Smooth muscle cell (in vitro differentiated cells): ENCODE data around the gene CD38. TPM values are rescaled to one million over a fixed set of nuclear protein-coding genes. Genes with fewer than 3 reads are reported as not detected.
"Not testable (repeated sequence)": the region's sequence is repeated elsewhere in the genome, so short reads cannot be mapped to it uniquely, and the experiment has no call there.

ENCODE experiments used
- DNase-seq: peaks from one replicate; lab custom pipeline; 2025; ENCODE audit not compliant: unreplicated experiment; lab: John Stamatoyannopoulos, UW
- H2AFZ ChIP-seq: fragments of 200-600 bp; sonication (generic); 2 replicates; pipeline ENCODE4 v1.6.0; 2016; ENCODE audit warnings: antibody characterized with exemption, low read depth, mild to moderate bottlenecking
- H3F3A ChIP-seq: fragments of 200-600 bp; sonication (generic); 2 replicates; pipeline ENCODE4 v1.6.0; 2017; ENCODE audit warnings: antibody characterized with exemption, low read depth
- H3K27ac ChIP-seq: fragments of 200-600 bp; sonication (generic); 2 replicates; pipeline ENCODE4 v1.5.1; 2016; ENCODE audit warnings: low read depth, mild to moderate bottlenecking
- H3K27me3 ChIP-seq: fragments of 200-600 bp; sonication (generic); 2 replicates; pipeline ENCODE4 v1.6.1; 2016; ENCODE audit warnings: low read depth, mild to moderate bottlenecking
- H3K36me3 ChIP-seq: fragments of 200-600 bp; sonication (generic); 2 replicates; pipeline ENCODE4 v1.5.1; 2016; ENCODE audit warnings: low read depth
- H3K4me1 ChIP-seq: fragments of 200-600 bp; sonication (generic); 2 replicates; pipeline ENCODE4 v1.5.1; 2016; ENCODE audit warnings: low read depth
- H3K4me2 ChIP-seq: fragments of 200-600 bp; sonication (generic); 2 replicates; pipeline ENCODE4 v1.6.0; 2016; ENCODE audit warnings: mild to moderate bottlenecking
- H3K4me3 ChIP-seq: fragments of 200-600 bp; sonication (generic); 2 replicates; pipeline ENCODE4 v1.5.1; 2016; ENCODE audit warnings: mild to moderate bottlenecking
- H3K79me2 ChIP-seq: fragments of 200-600 bp; sonication (generic); 2 replicates; pipeline ENCODE4 v1.6.0; 2016; ENCODE audit warnings: low read depth, mild to moderate bottlenecking
- H3K9ac ChIP-seq: fragments of 200-600 bp; sonication (generic); 2 replicates; pipeline ENCODE4 v1.6.0; 2016; ENCODE audit warnings: low read depth
- H3K9me3 ChIP-seq: fragments of 200-600 bp; sonication (generic); replicated peaks from 2 replicates; pipeline ENCODE4 v1.5.1; 2016; ENCODE audit warnings: low read depth
- H4K20me1 ChIP-seq: fragments of 200-600 bp; sonication (generic); 2 replicates; pipeline ENCODE4 v1.6.0; 2016; ENCODE audit warnings: low read depth
- WGBS: methylation state at CpG from one replicate; pipeline ENCODE4 v1.1.7; 2016; ENCODE audit warnings: low lambda C conversion rate; 5-methylcytosine and 5-hydroxymethylcytosine counted together
- polyA plus RNA-seq: library from polyadenylated mRNA; unstranded; fragments of >200 nt; fragmentation: Nextera tagmentation; extraction: Ambion mirVana; gene quantifications from 2 replicates; pipeline ENCODE4 v1.2.1, GENCODE V29; 2016
- total RNA-seq: library from RNA; depleted of rRNA; stranded (reverse); fragments of >200 nt; gene quantifications from 2 replicates; pipeline ENCODE4 v1.2.3, GENCODE V29; 2014
- TF ChIP-seq, protein P1 (sequence below): fragments of 200-600 bp; sonication (generic); IDR thresholded peaks from 2 replicates; pipeline ENCODE4 v1.5.1; 2017; ENCODE audit warnings: borderline replicate concordance, mild to moderate bottlenecking, antibody characterized with exemption; ENCODE audit not compliant: insufficient read depth, poor library complexity, severe bottlenecking

The CD38 gene
- total and polyA plus RNA-seq, 2 experiments from 2014 or later: not detected

- Histone ChIP-seq H3K9me3 (no peaks in the 10 kb centered on the region), H3K79me2 (no peaks in the 10 kb centered on the region), H4K20me1 (no peaks in the 10 kb centered on the region), H3K9ac (no peak overlapping the region), H3K4me1 (no peaks in the 10 kb centered on the region), H3K27me3 (no peaks in the 10 kb centered on the region), H3K4me3 (no peak overlapping the region), H3F3A (no peaks in the 10 kb centered on the region), H3K27ac (no peak overlapping the region), H3K36me3 (no peaks in the 10 kb centered on the region), H2AFZ (no peak overlapping the region), H3K4me2 (no peak overlapping the region)
- DNase-seq: no peak
- TF ChIP-seq, protein P1, sequence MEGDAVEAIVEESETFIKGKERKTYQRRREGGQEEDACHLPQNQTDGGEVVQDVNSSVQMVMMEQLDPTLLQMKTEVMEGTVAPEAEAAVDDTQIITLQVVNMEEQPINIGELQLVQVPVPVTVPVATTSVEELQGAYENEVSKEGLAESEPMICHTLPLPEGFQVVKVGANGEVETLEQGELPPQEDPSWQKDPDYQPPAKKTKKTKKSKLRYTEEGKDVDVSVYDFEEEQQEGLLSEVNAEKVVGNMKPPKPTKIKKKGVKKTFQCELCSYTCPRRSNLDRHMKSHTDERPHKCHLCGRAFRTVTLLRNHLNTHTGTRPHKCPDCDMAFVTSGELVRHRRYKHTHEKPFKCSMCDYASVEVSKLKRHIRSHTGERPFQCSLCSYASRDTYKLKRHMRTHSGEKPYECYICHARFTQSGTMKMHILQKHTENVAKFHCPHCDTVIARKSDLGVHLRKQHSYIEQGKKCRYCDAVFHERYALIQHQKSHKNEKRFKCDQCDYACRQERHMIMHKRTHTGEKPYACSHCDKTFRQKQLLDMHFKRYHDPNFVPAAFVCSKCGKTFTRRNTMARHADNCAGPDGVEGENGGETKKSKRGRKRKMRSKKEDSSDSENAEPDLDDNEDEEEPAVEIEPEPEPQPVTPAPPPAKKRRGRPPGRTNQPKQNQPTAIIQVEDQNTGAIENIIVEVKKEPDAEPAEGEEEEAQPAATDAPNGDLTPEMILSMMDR: no peak
Measured at GRCh38 chr4:15836362-15836761, 58.2 kb downstream of the CD38 start.

DNA sequence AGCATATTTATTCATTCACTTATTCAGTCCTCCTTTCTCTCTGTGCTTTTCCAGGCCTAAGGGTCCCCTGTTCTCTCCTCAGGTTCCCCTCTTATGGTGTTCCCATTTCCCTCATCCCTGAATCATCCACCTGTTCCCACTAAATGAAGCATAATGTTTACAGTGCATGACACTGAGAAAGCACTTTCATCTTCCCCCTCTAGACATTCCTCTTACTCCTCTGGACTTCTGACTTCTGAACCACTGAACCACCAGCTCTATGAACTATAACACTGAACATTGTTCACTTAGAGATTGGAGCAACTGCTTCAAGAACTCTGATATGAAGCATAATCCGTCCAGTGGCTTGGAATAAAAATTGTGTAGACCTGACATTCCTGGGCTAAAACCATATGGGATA lies 59.5 kb downstream of the CD38 start:
- Histone ChIP-seq H3K27ac (no peak overlapping the region), H3K27me3 (no peaks in the 10 kb centered on the region), H3K4me2 (no peak overlapping the region), H3K9ac (no peak overlapping the region), H3F3A (no peaks in the 10 kb centered on the region), H2AFZ (no peak overlapping the region), H3K79me2 (no peaks in the 10 kb centered on the region), H3K4me3 (no peak overlapping the region), H3K4me1 (no peaks in the 10 kb centered on the region), H3K36me3 (no peaks in the 10 kb centered on the region), H4K20me1 (no peaks in the 10 kb centered on the region), H3K9me3 (no peaks in the 10 kb centered on the region)
- WGBS: 97% methylated on average over 1 of the region's 1 CpG
- DNase-seq: no peak
- TF ChIP-seq, protein P1: no peak

DNA sequence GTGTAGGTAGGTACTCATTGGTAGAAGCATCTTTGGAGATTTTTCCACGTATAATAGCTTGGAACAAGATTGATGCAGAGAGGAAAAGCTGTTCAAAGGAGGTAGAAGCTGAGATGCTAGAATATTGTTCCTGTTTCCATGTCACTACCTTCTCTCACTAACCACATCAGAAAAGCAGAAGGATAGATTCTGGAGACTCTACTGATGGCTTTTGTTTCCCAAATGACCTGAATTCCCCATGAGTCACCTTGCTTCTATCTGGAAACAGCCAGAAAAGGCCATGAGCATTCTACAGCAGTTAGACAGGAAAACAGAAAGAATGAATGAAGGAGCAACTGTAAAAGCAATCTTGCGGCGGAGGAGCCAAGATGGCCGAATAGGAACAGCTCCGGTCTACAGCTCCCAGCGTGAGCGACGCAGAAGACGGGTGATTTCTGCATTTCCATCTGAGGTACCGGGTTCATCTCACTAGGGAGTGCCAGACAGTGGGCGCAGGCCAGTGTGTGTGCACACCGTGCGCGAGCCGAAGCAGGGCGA lies 63.1 kb downstream of the CD38 start:
- not testable (repeated sequence) for H2AFZ ChIP-seq

DNA sequence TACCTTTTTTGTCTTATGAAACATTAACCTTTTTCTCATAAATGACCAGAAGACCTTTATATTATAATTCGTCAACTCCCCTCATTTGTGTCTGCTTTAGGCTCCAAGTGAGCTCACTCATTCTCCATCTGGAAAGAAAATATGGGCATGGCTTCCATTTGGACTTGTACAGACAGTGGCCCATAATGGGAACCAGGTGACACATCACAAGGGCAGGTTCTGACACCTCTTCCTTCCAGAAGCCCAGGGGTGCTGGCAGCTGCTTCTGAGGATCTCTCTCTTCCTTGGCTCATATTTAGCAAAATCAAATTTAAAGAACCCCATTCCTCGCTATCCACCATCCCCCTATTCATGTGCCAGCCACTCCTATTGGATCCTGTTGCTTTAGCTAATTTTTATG lies 69.6 kb downstream of the CD38 start:
- no peak overlapping the region for H3K27ac ChIP-seq
- no peaks in the 10 kb centered on the region for H4K20me1 ChIP-seq
- no peak overlapping the region for H3K4me2 ChIP-seq
- no peaks in the 10 kb centered on the region for H3K9me3 ChIP-seq
- H3K27me3 ChIP-seq: no peaks in the 10 kb centered on the region
- H3K9ac ChIP-seq: no peak overlapping the region
- no peaks in the 10 kb centered on the region for H3K4me1 ChIP-seq
- no peak overlapping the region for H2AFZ ChIP-seq
- no peak for DNase-seq
- H3K79me2 ChIP-seq: no peaks in the 10 kb centered on the region
- no peaks in the 10 kb centered on the region for H3F3A ChIP-seq
- WGBS: 88% methylated on average over 2 of the region's 2 CpGs
- TF ChIP-seq, protein P1: no peak
- H3K4me3 ChIP-seq: no peak overlapping the region
- no peaks in the 10 kb centered on the region for H3K36me3 ChIP-seq

More for the DNA sequence above, 63.1 kb downstream of the CD38 start:
- H3K4me3 ChIP-seq, H3K27me3 ChIP-seq, H3K9ac ChIP-seq, H3K36me3 ChIP-seq, H3K27ac ChIP-seq, DNase-seq, H3F3A ChIP-seq, H3K4me1 ChIP-seq, H4K20me1 ChIP-seq, H3K4me2 ChIP-seq, H3K9me3 ChIP-seq, H3K79me2 ChIP-seq: not testable (repeated sequence)
- WGBS: 96% methylated on average over 9 of the region's 16 CpGs
